GM15510 (cell line): ENCODE results near the gene IFI30.

Experiments used
- POLR2A ChIP-seq: IDR thresholded peaks from 3 replicates; pipeline ENCODE4 v1.6.1; 2011; ENCODE audit warnings: borderline replicate concordance; ENCODE audit not compliant: insufficient read length; ENCODE audit errors: extremely low read depth

The IFI30 gene

GRCh38 chr19:18160971-18161635, 12.5 kb upstream of the IFI30 start:
- TF ChIP-seq POLR2A = peak; percentile 65

GRCh38 chr19:18161636-18162002, 12.0 kb upstream of the IFI30 start:
- no peak for TF ChIP-seq POLR2A

GRCh38 chr19:18164072-18164471, 9.5 kb upstream of the IFI30 start:
- no peak for TF ChIP-seq POLR2A

DNA sequence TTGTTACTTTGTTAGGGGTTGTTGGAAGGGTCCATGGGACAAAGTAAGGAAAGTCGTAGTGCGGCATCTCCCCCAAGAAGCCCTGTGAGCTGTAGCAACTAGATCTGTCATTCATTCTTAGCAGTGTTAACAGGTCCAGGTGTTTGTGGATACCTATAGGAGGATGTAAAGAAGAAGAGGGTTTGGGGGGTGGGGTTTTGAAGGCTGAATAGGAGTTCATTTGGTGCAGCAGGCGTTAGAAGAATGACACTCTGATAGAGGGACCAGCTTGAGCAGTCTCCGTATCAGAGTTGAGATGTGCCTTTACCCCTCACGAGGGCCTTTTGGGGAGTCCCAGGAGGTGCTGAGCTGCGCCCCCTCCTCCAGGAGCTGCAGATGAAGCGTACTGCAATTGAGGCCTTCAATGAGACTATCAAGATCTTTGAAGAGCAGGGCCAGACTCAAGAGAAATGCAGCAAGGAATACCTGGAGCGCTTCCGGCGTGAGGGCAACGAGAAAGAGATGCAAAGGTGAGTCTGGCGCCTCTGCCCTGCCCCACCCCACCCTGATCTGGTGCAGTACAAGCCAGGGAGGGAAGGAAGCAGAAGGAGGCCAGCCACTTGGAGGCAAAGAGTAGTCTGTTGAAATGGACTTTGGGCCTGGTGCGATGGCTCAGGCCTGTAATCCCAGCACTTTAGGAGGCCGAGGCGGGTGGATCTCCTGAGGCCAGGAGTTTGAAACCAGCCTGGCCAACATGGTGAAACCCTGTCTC, 7.6 kb upstream of the IFI30 start:
- no peak for TF ChIP-seq POLR2A

DNA sequence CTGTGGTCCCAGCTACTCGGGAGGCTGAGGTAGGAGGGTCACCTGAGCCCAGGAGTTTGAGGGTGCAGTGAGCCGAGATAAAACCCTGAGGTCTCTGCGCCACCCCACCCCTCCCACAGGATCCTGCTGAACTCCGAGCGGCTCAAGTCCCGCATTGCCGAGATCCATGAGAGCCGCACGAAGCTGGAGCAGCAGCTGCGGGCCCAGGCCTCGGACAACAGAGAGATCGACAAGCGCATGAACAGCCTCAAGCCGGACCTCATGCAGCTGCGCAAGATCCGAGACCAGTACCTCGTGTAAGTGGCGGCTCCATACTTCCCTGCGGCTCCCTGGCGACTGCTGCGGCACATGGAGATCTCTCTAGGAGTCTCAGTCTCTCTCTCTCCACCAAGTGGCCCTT, 6.6 kb upstream of the IFI30 start:
- TF ChIP-seq POLR2A = no peak

GRCh38 chr19:18167975-18168645, 5.5 kb upstream of the IFI30 start:
- TF ChIP-seq POLR2A = no peak

DNA sequence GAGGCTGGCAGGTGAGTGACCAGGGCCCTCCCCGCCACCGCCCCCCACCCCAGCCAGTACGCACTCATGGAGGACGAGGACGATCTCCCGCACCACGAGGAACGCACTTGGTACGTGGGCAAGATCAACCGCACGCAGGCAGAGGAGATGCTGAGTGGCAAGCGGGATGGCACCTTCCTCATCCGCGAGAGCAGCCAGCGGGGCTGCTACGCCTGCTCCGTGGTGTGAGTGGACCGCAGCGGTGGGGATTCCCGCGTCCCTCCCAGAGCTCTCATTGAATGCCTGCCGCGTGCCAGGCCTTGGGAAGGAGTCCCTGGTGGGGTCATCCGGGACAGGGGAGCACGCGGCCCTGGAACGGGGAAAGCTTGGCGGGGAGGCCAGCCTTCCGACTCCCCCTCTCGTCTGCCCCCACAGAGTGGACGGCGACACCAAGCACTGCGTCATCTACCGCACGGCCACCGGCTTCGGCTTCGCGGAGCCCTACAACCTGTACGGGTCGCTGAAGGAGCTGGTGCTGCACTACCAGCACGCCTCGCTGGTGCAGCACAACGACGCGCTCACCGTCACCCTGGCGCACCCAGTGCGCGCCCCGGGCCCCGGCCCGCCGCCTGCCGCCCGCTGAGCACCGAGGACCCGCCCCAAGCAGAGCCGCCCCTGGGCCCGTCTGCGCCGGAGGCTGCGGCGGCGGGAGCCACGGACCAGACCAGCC, 4.8 kb upstream of the IFI30 start:
- no peak for TF ChIP-seq POLR2A

DNA sequence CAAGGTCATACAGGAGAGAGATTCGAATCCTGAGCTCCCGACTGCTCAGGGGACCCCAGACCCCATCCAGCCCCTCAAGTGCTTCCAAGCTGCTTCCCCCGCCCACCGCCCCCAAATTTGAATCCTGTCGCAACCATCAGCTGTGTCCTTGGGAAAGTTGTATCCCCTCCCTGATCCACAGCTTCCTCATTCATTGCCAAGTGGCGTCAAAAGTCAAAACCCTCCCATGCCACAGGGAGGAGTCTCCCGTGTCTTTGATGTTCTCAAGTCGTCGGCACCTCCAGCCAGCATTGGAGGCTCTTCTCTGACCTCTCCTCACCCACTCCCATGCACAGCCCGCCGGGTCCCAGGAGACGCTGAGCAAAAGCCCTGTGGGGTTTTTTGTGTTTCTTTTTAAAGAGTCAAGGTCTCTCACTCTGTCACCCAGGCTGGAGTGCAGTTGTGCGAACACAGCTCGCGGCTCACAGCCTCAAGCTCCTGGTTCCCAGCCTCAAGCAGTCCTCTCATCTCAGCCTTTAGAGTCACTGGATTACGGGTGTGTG, 2.8 kb upstream of the IFI30 start:
- TF ChIP-seq POLR2A = no peak

GRCh38 chr19:18171605-18172327, 1.8 kb upstream of the IFI30 start:
- TF ChIP-seq POLR2A = no peak

GRCh38 chr19:18172331-18173053, 1.1 kb upstream of the IFI30 start:
- TF ChIP-seq POLR2A = no peak

DNA sequence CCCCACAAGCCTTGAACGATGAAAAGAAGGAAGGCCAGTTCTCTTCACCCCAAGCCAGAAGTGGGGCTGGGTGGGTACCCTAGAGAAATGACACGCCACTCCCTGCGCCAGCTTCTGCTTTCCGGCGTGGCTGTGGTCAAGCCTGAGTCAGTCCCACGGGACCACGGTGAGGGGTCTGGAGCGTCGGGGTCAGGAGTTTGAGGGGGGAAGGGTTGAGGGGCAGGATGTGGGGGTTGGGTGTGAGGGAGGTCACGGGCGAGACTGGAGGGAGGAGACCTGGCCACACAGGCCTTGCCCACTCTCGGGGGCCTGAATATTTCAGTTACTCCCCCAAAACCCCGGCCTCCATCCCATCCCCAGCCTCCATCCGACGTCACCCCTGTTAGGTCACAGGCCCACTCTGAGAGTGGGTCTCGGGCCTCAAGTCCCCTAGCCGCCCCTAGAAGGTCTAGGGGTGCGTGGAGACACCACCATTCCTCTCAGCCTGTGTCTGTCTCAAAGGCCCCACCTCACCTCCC, 500 bp upstream of the IFI30 start:
- TF ChIP-seq POLR2A = no peak

DNA sequence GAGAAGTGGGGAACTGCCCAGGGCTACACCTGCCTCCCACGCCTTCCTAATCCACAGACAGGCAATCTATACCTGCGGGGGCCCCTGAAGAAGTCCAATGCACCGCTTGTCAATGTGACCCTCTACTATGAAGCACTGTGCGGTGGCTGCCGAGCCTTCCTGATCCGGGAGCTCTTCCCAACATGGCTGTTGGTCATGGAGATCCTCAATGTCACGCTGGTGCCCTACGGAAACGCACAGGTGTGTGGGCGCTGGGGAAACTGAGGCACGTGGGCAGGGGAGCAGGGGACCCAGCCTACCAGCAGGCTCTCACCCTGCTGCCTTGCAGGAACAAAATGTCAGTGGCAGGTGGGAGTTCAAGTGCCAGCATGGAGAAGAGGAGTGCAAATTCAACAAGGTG, 1.4 kb downstream of the IFI30 start:
- no peak for TF ChIP-seq POLR2A

GRCh38 chr19:18176367-18177310, 3.0 kb downstream of the IFI30 start:
- no peak for TF ChIP-seq POLR2A

DNA sequence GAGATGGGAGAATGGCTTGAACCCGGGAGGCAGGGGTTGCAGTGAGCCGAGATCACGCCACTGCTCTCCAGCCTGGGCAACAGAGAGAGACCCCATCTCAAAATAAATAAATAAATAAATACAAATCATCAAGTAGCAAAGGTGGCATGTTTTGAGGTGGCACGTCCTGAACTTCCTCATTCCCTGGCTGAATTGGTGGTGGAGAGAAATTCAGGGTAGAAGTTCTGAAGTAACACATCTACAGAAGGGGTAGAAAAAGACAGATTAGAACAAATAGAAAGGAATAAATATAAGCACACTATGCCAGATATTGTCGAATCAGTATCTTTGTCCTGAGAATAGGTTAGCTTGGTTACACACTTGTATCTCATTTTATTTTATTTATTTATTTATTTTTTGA, 6.3 kb downstream of the IFI30 start:
- no peak for TF ChIP-seq POLR2A
